ENCODE measurements around the gene DHH. TPM values are rescaled to one million over a fixed set of nuclear protein-coding genes. Genes with fewer than 3 reads are reported as not detected.

The DHH gene
- total and polyA plus RNA-seq, 2 donors (not counting 3 experiments of a cell fraction or from before 2014, with no cell fraction given) = 2.9 to 3.3 TPM

DNA sequence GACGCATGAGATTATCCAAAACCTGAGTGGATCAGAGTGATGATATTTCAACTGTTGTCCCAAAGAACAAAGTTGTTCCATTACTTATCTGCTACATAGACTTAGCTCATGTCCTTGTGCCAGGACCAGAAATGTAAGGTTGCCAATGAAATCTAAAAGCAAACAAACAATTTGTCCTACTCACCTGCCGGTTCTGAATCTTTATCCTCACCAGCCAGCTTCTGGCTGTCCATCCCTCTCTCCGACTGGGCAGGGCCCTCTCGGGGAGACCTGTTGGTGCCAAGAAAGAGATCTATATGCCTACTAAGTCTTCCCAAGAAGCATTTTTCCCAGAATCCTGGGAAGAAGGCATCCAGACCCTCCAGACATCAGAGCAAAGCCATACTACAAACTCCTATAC lies 39.5 kb downstream of the DHH start:
- no peak overlapping the region for H3K4me3 ChIP-seq (replicated peaks in 1 of 3; ENCODE audit: insufficient read depth in 1 of 3, low read depth in 1 of 3, low read length in 3 of 3)
- CTCF ChIA-PET = interaction anchor here (1.4 kb wide), 1 partner anchor 11 kb away, joined by 9 read pairs; no protein-coding TSS in a partner anchor
- FAIRE-seq (no peak), DNase-seq (ENCODE audit: low read depth, low spot score) (no peak)
- peaks cover 88% of the 10 kb centered on the region for H3K79me2 ChIP-seq (ENCODE audit: control insufficient read depth, insufficient read depth, low read length)
- H3K4me1 ChIP-seq (ENCODE audit: control insufficient read depth, extremely low read depth, insufficient read depth, low read length) = peaks cover 35% of the 10 kb centered on the region
- no peaks in the 10 kb centered on the region for H3K9me1 ChIP-seq (replicated peaks; ENCODE audit: control insufficient read depth, extremely low read depth, insufficient read depth, low read length)
- intact Hi-C loops (cut with micrococcal nuclease) = no loop called here
- H3K4me2 ChIP-seq (ENCODE audit: insufficient read depth, low read length) = no peak overlapping the region
- no peaks in the 10 kb centered on the region for H3K9me3 ChIP-seq (replicated peaks; ENCODE audit: control insufficient read depth, insufficient read depth, low read length)
- no peak overlapping the region for H3K9ac ChIP-seq (replicated peaks; ENCODE audit: extremely low read depth, insufficient read depth, low read length)
- H2AFZ ChIP-seq (ENCODE audit: low read depth, low read length) = no peak overlapping the region
- no TSS peak for BruUV-seq (replicated peaks)
- peaks cover 22 to 50% of the 10 kb centered on the region in 2 experiments for H3K36me3 ChIP-seq (ENCODE audit: control insufficient read depth in 2 of 2, extremely low read depth in 1 of 2, insufficient read depth in 2 of 2, low read length in 2 of 2)
- peaks cover 7% of the 10 kb centered on the region for H4K20me1 ChIP-seq (replicated peaks; ENCODE audit: control insufficient read depth, extremely low read depth, insufficient read depth, low read length)
- H3K27me3 ChIP-seq (ENCODE audit: control insufficient read depth in 2 of 2, insufficient read depth in 2 of 2, low read length in 2 of 2) = no peaks in the 10 kb centered on the region
- no peak overlapping the region for H3K27ac ChIP-seq (ENCODE audit: insufficient read depth, low read depth, low read length)
- dilution Hi-C loops (cut with MboI; ENCODE audit: extremely low pct_ligation_motif_present, low sequenced_read_pairs) = no loop called here
- POLR2A ChIA-PET = no interaction called here
- TF ChIP-seq GATA2 (IDR thresholded peaks at IDR 0.05; ENCODE audit: insufficient read depth, insufficient read length, low read depth, low read length) (no peak), CTCF (IDR thresholded peaks at IDR 0.05; ENCODE audit: extremely low read depth in 1 of 2, insufficient read depth in 1 of 2, low read depth in 1 of 2, low read length in 2 of 2) (no peak), FOS (IDR thresholded peaks at IDR 0.05; ENCODE audit: borderline replicate concordance, insufficient read depth, low read length) (no peak), EZH2 (IDR thresholded peaks at IDR 0.05; ENCODE audit: borderline replicate concordance, low read depth, low read length, severe bottlenecking) (no peak)

DNA sequence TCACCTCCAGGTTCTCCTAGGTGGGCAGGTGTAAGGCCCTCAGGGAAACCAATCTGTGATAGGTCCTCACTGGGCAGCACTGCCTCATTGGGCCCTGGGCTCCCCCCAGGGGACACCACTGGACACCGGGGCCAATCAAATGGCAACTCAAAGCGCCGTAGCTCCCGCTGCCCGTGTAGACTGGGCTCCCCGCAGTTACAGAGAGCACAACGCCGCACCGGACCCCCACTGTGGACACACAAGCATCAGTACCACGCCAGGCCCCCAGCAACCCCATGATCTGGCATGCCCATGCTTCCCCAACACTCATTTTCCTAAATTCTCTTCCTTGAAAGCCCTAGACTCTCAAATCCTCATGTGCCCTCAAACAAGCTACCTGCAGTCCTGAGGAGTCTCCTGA lies 40.1 kb downstream of the DHH start:
- H4K20me1 ChIP-seq (replicated peaks; ENCODE audit: control insufficient read depth, extremely low read depth, insufficient read depth, low read length) = peaks cover 7% of the 10 kb centered on the region
- ChIA-PET CTCF (interaction anchor here (1.4 kb wide), 1 partner anchor 10 kb away, joined by 9 read pairs; no protein-coding TSS in a partner anchor), POLR2A (no interaction called here)
- no peak overlapping the region for H3K9ac ChIP-seq (replicated peaks; ENCODE audit: extremely low read depth, insufficient read depth, low read length)
- no peak overlapping the region for H3K4me3 ChIP-seq (replicated peaks in 1 of 3; ENCODE audit: insufficient read depth in 1 of 3, low read depth in 1 of 3, low read length in 3 of 3)
- FAIRE-seq = no peak
- H3K9me1 ChIP-seq (replicated peaks; ENCODE audit: control insufficient read depth, extremely low read depth, insufficient read depth, low read length) = no peaks in the 10 kb centered on the region
- no peak overlapping the region for H3K4me2 ChIP-seq (ENCODE audit: insufficient read depth, low read length)
- BruUV-seq (replicated peaks) = no TSS peak
- no peak overlapping the region for H2AFZ ChIP-seq (ENCODE audit: low read depth, low read length)
- peaks cover 40% of the 10 kb centered on the region for H3K4me1 ChIP-seq (ENCODE audit: control insufficient read depth, extremely low read depth, insufficient read depth, low read length)
- no peak for DNase-seq (ENCODE audit: low read depth, low spot score)
- no peak overlapping the region for H3K27ac ChIP-seq (ENCODE audit: insufficient read depth, low read depth, low read length)
- dilution Hi-C loops (cut with MboI; ENCODE audit: extremely low pct_ligation_motif_present, low sequenced_read_pairs) = no loop called here
- intact Hi-C loops (cut with micrococcal nuclease) = no loop called here
- H3K27me3 ChIP-seq (ENCODE audit: control insufficient read depth in 2 of 2, insufficient read depth in 2 of 2, low read length in 2 of 2) = no peaks in the 10 kb centered on the region
- H3K79me2 ChIP-seq (ENCODE audit: control insufficient read depth, insufficient read depth, low read length) = peaks cover 82% of the 10 kb centered on the region
- no peak for TF ChIP-seq CTCF (IDR thresholded peaks at IDR 0.05; ENCODE audit: extremely low read depth in 1 of 2, insufficient read depth in 1 of 2, low read depth in 1 of 2, low read length in 2 of 2)
- TF ChIP-seq POLR2AphosphoS5 (IDR thresholded peaks at IDR 0.05; ENCODE audit: insufficient read depth, low read depth, low read length) = no peak
- TF ChIP-seq MAX (IDR thresholded peaks at IDR 0.05; ENCODE audit: insufficient read depth, insufficient read length) = no peak
- TF ChIP-seq EZH2 (IDR thresholded peaks at IDR 0.05; ENCODE audit: borderline replicate concordance, low read depth, low read length, severe bottlenecking) = no peak
- TF ChIP-seq POLR2A (IDR thresholded peaks at IDR 0.05; ENCODE audit: low read depth, low read length) = no peak
- TF ChIP-seq JUN (IDR thresholded peaks at IDR 0.05; ENCODE audit: borderline replicate concordance, insufficient read depth, insufficient read length, low read depth) = no peak
- no peak for TF ChIP-seq MYC (IDR thresholded peaks at IDR 0.05; ENCODE audit: low read depth, low read length)
- TF ChIP-seq GATA2 (IDR thresholded peaks at IDR 0.05; ENCODE audit: insufficient read depth, insufficient read length, low read depth, low read length) = no peak
- H3K36me3 ChIP-seq (ENCODE audit: control insufficient read depth in 2 of 2, extremely low read depth in 1 of 2, insufficient read depth in 2 of 2, low read length in 2 of 2) = peaks cover 23 to 55% of the 10 kb centered on the region in 2 experiments
- H3K9me3 ChIP-seq (replicated peaks; ENCODE audit: control insufficient read depth, insufficient read depth, low read length) = no peaks in the 10 kb centered on the region

Data from endothelial cell of umbilical vein (primary cell).